Measurements from ENCODE around the gene DYRK1A.

DNA sequence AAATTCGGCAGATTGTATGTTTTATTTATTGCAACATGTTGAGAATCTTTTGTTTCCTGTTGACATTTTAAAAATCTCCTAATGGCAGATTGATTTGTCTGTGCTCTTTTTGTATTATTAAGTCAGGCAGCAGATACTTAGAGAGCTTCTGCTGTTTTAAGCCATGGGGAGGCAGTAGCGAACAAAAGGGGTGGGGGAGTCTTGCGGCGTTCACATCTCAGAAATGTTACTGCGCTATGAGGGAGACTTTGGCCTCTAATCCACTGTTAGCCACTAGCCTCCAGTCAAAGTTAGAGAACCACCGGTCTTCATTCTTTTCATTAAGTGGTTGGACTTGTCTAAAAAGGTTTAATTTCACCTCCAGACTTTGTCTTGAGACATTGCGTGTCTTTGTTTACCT lies 93.6 kb downstream of the DYRK1A start:
- no peak for TF ChIP-seq POLR2A (IDR thresholded peaks at IDR 0.05; ENCODE audit: low read length)
- no peak for TF ChIP-seq GATA1 (IDR thresholded peaks at IDR 0.05; ENCODE audit: low read depth, low read length)

Data from erythroblast (primary cell).